Prostate gland (tissue), 2 donors: Measurements from ENCODE around the gene DYNLT2B.

Experiments
- POLR2A ChIP-seq: fragments of 450-650 bp; IDR thresholded peaks from one replicate; pipeline ENCODE4 v1.6.1; 2016; ENCODE audit warnings: antibody characterized with exemption, mild to moderate bottlenecking
- POLR2AphosphoS5 ChIP-seq: sonication (generic); formaldehyde crosslinking; IDR thresholded peaks from one replicate; pipeline ENCODE4 v1.6.1; 2017; ENCODE audit warnings: antibody characterized with exemption
- TF ChIP-seq, protein P1 (sequence below), 4 experiments: fragments of 200-600 bp in 2 of 4; fragments of 450-650 bp in 2 of 4; sonication (generic) in 2 of 4; IDR thresholded peaks; 1 replicate in 3 of 4; 2 replicates in 1 of 4; pipeline ENCODE4 v1.5.1; 2016 to 2019; ENCODE audit warnings: antibody characterized with exemption in 4 of 4, mild to moderate bottlenecking in 2 of 4, moderate library complexity in 2 of 4

GRCh38 chr3:196351541-196351940, 33.5 kb upstream of the DYNLT2B start:
- no peak for TF ChIP-seq POLR2AphosphoS5
- TF ChIP-seq, protein P1, sequence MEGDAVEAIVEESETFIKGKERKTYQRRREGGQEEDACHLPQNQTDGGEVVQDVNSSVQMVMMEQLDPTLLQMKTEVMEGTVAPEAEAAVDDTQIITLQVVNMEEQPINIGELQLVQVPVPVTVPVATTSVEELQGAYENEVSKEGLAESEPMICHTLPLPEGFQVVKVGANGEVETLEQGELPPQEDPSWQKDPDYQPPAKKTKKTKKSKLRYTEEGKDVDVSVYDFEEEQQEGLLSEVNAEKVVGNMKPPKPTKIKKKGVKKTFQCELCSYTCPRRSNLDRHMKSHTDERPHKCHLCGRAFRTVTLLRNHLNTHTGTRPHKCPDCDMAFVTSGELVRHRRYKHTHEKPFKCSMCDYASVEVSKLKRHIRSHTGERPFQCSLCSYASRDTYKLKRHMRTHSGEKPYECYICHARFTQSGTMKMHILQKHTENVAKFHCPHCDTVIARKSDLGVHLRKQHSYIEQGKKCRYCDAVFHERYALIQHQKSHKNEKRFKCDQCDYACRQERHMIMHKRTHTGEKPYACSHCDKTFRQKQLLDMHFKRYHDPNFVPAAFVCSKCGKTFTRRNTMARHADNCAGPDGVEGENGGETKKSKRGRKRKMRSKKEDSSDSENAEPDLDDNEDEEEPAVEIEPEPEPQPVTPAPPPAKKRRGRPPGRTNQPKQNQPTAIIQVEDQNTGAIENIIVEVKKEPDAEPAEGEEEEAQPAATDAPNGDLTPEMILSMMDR (IDR thresholded peaks at IDR 0.05), result no peak
- TF ChIP-seq POLR2A, result no peak
